Activated naive CD8-positive, alpha-beta T cell treated with anti-CD3 and anti-CD28 coated beads, Interleukin-2, amount 50 U/mL, for 24 hours (primary cell): ENCODE data around the gene CREB5.
"Not testable (repeated sequence)": the region's sequence is repeated elsewhere in the genome, so short reads cannot be mapped to it uniquely, and the experiment has no call there.

Source experiments
- ATAC-seq: fragments of 150-1000 bp; cut with Tn5 transposase; one replicate; pipeline ENCODE4 v1.10.0; 2021
- DNase-seq: peaks from one replicate; pipeline ENCODE4 v3.0.0; 2021
- H3K27ac Mint-ChIP-seq: one replicate; pipeline ENCODE4 v1.8.0; 2021; ENCODE audit warnings: mild to moderate bottlenecking, mixed read lengths
- H3K27me3 Mint-ChIP-seq: one replicate; pipeline ENCODE4 v1.8.0; 2021; ENCODE audit warnings: mixed read lengths
- H3K36me3 Mint-ChIP-seq: one replicate; pipeline ENCODE4 v1.8.0; 2021; ENCODE audit warnings: low read depth, mixed read lengths
- H3K4me1 Mint-ChIP-seq: one replicate; pipeline ENCODE4 v1.8.0; 2021; ENCODE audit warnings: mixed read lengths
- H3K4me3 Mint-ChIP-seq: one replicate; pipeline ENCODE4 v1.8.0; 2021; ENCODE audit warnings: mild to moderate bottlenecking, moderate library complexity, mixed read lengths
- H3K9me3 Mint-ChIP-seq: one replicate; pipeline ENCODE4 v1.8.0; 2021; ENCODE audit warnings: mixed read lengths

Gene CREB5

DNA sequence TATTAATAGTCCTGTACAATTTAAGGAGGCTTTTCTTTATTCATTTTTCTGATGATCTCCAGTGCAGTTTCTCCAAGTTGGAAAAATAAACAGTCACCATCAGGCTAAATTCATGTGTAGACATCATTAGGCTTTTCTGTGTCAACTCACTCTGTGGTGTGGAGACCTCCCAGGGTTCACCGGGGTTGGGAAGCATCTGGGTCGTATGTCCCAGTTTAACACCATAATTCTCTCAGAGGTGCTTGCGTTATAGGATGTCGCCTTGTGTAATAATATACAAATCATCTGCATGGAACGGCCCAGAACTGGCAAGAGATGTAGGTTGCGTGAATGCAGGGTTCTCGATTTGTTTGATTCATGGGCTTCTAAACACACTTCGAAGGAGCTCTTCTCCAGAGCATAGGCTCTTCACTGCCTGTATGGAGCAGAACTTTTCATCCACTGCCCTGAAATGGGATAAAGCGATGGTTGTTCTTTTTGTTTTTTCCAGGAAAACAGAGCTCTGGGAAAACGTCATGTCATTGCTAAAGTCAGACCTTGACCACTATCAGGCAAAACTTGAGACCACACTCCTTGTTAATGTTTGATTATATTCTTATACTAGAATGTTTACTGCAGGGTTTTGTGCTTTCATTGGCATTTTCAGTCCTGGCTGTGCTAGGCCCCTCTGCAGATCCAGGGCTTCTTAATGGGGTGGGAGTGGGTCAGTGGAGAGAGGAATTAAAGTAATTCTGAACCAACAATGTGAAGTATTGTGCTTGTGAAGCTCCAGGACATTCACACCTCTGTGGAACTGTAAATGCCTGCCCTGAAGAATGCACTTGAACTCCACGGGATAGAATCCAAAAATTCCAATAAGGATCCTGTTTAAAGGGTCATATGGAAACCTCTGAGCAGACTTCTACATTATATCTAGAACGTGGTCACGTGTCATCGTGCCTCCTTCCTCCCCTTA lies 373.0 kb downstream of the CREB5 start:
- Mint-ChIP-seq H3K27me3 (peaks cover 4% of the 10 kb centered on the region), H3K36me3 (no peaks in the 10 kb centered on the region), H3K9me3 (no peaks in the 10 kb centered on the region), H3K27ac (no peak overlapping the region), H3K4me1 (peaks cover 13% of the 10 kb centered on the region), H3K4me3 (no peak overlapping the region)
- DNase-seq (no peak), ATAC-seq (no peak)

DNA sequence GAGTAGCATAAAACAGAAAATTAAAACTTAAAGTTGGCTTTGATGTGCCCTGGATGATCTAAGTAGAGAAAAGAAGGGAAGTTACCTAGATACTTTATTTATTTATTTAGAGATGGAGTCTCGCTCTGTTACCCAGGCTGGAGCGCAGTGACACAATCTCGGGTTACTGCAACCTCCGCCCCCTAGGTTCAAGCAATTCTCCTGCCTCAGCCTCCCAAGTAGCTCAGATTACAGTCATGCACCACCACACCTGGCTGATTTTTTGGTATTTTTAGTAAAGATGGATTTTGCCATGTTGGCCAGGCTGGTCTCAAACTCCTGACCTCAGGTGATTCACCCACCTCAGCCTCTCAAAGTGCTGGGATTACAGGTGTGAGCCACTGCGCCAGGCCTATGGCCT lies 373.8 kb downstream of the CREB5 start:
- H3K4me1 Mint-ChIP-seq = peaks cover 13% of the 10 kb centered on the region
- not testable (repeated sequence) for DNase-seq, ATAC-seq, H3K9me3 Mint-ChIP-seq, H3K4me3 Mint-ChIP-seq, H3K27ac Mint-ChIP-seq, H3K36me3 Mint-ChIP-seq, H3K27me3 Mint-ChIP-seq

DNA sequence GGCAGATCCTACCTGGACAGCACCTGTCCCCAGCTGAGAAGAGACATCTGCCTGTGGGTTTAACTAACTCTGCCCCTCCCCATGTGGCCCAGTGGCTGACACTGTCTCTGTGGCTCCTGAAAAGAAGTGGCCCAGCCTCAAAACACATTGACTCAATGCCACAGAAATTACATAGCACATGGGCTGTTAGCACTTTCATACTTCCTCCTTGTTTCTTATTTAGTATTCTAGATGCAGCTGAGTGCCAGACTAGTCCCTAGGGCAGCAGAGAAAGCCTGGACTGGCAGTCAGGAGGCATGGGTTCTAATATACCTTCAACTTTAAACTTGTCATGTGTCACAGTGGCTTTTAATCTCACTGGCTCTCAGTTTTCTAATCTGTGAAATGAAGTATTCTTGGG lies 374.8 kb downstream of the CREB5 start:
- Mint-ChIP-seq H3K36me3 (no peaks in the 10 kb centered on the region), H3K4me3 (no peak overlapping the region), H3K9me3 (peaks cover 4% of the 10 kb centered on the region), H3K27me3 (no peaks in the 10 kb centered on the region), H3K27ac (no peak overlapping the region), H3K4me1 (peaks cover 13% of the 10 kb centered on the region)
- ATAC-seq = no peak
- DNase-seq = no peak

DNA sequence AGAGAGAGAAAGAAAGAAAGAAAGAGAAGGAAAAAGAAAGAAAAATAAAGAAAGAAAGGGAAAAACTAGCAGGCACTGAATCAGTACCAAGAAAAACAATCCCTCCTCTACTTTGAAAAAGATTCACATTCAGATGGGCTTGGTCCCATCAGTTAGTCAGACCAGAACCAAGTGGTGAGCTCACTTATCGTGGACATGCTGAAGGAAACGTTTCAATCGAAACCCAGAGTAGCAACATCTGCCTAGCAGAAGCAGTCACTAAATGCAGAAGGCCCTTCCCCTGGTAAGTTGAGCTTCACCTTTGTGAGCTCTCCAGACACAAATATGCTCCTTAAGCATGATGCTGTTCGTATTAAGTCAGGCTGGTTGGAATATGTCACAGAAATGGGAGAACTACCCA lies 378.1 kb downstream of the CREB5 start:
- H3K4me1 Mint-ChIP-seq = no peaks in the 10 kb centered on the region
- H3K27ac Mint-ChIP-seq = no peak overlapping the region
- H3K4me3 Mint-ChIP-seq = no peak overlapping the region
- H3K27me3 Mint-ChIP-seq = no peaks in the 10 kb centered on the region
- DNase-seq = no peak
- no peaks in the 10 kb centered on the region for H3K36me3 Mint-ChIP-seq
- no peak for ATAC-seq
- peaks cover 4% of the 10 kb centered on the region for H3K9me3 Mint-ChIP-seq

DNA sequence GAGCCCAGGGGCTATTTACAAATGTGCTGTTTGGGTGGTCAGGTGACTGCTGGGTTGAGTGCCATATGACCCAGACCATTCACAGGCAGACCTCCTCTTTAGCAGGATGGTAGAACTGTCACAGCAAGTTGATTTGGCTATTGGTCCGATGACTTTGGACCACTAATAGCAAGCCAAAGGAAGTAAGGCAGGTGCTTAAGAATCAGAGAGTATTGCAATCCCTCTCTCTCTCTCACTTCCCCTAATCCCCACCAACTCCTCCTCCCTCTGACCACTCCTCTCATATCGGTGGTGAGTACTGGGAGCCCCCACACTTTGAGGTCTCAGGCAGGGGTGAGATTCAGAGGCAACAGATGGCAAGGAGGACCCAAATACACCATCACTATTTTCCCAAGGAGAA lies 380.5 kb downstream of the CREB5 start:
- H3K27me3 Mint-ChIP-seq = no peaks in the 10 kb centered on the region
- DNase-seq (no peak), ATAC-seq (no peak)
- no peak overlapping the region for H3K4me3 Mint-ChIP-seq
- H3K9me3 Mint-ChIP-seq = peaks cover 4% of the 10 kb centered on the region
- H3K27ac Mint-ChIP-seq = no peak overlapping the region
- H3K36me3 Mint-ChIP-seq = no peaks in the 10 kb centered on the region
- H3K4me1 Mint-ChIP-seq = no peaks in the 10 kb centered on the region

DNA sequence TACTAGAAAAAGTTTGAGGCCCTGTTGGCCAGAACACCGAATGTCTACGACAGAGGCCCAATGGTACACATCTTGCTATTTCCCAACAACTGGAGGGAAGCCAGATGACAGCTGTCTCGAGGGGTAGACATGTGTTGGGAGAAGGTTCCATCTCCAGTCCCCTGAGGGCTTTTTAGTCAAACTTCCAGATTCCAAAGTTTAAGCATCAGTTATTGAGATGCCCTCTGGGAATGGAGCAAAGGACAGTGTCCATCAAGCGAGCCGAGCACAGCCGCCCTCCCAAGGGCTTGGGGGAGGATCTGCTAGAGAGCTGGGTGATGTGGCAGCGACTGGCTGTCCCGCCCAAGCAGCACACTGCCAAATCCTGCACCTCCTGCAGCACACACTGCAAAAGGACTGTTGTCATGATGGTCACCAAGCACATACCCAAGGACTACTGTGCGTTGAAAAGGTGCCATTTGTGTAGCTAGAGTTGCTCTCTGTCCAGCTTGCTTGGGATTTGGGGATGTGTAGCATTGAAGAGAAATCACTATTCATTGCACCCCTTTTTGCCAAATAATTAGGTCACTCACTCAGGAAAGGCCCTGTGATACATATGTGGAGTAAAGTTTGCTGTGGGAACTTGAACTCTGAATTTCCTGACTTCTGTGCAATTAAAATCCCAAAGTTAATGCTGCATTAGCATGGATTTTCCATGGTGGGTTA lies 381.2 kb downstream of the CREB5 start:
- Mint-ChIP-seq H3K9me3 (peaks cover 4% of the 10 kb centered on the region), H3K36me3 (no peaks in the 10 kb centered on the region), H3K27me3 (no peaks in the 10 kb centered on the region), H3K4me3 (no peak overlapping the region), H3K4me1 (no peaks in the 10 kb centered on the region), H3K27ac (no peak overlapping the region)
- DNase-seq (no peak), ATAC-seq (no peak)

DNA sequence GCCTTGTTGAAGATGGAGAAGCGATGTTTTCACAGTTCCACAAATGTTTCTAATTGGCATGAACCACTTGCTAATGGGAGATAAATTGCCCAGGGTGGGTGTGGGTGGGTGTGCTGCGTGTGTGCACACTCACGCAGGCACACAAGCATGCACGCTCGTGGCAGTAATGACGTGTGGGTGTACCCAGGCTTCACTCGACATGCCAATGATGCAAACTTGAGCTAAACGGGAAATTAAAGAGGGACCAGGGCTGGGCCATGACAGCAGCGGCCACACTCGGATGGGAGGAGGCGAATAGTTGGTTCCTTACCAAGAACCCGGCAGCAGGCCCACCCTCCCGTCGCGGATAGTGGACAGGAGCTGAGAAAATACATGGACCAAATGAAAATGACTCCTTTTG lies 386.0 kb downstream of the CREB5 start:
- Mint-ChIP-seq H3K36me3 (no peaks in the 10 kb centered on the region), H3K4me1 (no peaks in the 10 kb centered on the region), H3K9me3 (no peaks in the 10 kb centered on the region), H3K4me3 (no peak overlapping the region), H3K27ac (no peak overlapping the region), H3K27me3 (peaks cover 5% of the 10 kb centered on the region)
- ATAC-seq = no peak
- DNase-seq = no peak

DNA sequence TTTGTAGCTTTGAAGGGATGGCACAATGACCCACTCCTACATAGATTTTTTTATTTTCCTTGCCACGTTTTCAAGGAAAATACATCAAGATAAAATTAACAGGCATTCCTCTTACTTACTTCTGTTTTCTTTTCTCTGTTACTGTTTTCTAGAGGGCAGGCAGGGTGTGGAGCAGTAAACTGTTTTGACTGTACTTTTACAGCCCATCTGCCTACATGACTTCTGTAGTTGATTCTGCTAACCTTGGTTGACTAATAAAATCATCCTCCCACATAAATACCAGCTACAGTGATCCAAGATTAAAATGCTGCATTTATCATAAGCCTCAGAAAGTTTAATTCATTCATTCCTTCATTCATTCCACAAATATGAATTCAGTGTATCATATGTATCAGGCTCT lies 387.3 kb downstream of the CREB5 start:
- no peak overlapping the region for H3K4me3 Mint-ChIP-seq
- peaks cover 4% of the 10 kb centered on the region for H3K9me3 Mint-ChIP-seq
- no peak overlapping the region for H3K27ac Mint-ChIP-seq
- DNase-seq (no peak), ATAC-seq (no peak)
- H3K27me3 Mint-ChIP-seq = peaks cover 5% of the 10 kb centered on the region
- no peaks in the 10 kb centered on the region for H3K4me1 Mint-ChIP-seq
- no peaks in the 10 kb centered on the region for H3K36me3 Mint-ChIP-seq

DNA sequence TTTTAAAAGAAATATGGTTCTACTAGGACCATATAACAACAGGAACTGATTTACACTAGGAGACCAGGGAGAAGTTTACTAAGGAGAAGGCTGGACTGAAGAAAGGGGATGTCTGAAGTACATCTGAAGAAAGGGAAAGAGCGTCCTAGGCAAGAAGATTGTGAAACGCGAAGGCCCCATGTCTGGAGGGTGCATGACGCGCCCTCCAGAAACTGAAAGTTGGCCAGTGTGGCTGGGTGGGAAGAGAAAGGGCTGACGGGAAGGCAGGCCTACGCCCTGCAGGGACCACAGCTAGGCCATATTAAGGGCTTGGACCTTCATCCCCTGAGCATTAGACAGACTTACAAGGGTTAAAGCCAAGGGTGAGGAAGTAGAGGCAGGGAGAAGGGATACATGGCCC lies 387.8 kb downstream of the CREB5 start:
- ATAC-seq = no peak
- H3K36me3 Mint-ChIP-seq = no peaks in the 10 kb centered on the region
- no peak for DNase-seq
- H3K4me3 Mint-ChIP-seq = no peak overlapping the region
- peaks cover 5% of the 10 kb centered on the region for H3K27me3 Mint-ChIP-seq
- H3K4me1 Mint-ChIP-seq = no peaks in the 10 kb centered on the region
- no peak overlapping the region for H3K27ac Mint-ChIP-seq
- H3K9me3 Mint-ChIP-seq = peaks cover 4% of the 10 kb centered on the region

DNA sequence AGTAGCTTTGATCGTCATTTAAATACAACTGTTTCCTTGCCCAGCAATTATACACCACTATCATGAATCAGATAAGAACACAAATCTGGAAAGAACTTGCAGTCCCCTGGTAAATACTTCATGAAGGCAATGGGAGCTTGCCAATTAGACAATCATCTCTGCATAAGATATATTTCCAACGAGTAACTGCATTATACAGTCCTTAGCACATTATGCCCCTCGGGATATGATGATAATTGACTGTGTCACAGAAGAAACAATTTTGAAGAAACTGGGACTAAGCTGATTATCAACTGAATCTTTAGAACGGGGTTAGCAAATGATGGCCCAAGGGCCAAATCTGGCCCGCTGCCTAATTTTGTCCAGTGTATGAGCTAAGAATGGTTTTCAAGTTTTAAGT lies 390.1 kb downstream of the CREB5 start:
- no peaks in the 10 kb centered on the region for H3K36me3 Mint-ChIP-seq
- H3K4me3 Mint-ChIP-seq = no peak overlapping the region
- no peaks in the 10 kb centered on the region for H3K4me1 Mint-ChIP-seq
- H3K27me3 Mint-ChIP-seq = peaks cover 5% of the 10 kb centered on the region
- no peak overlapping the region for H3K27ac Mint-ChIP-seq
- no peak for DNase-seq
- ATAC-seq = no peak
- peaks cover 4% of the 10 kb centered on the region for H3K9me3 Mint-ChIP-seq

DNA sequence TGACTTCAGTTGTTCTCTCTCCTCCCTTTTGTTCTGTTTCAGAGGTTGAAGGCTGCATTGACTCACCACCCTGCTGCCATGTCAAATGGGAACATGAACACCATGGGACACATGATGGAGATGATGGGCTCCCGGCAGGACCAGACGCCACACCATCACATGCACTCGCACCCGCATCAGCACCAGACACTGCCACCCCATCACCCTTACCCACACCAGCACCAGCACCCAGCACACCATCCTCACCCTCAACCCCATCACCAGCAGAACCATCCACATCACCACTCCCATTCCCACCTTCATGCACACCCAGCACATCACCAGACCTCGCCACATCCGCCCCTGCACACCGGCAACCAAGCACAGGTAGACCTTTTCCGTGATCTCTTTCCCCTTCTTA lies 391.8 kb downstream of the CREB5 start:
- Mint-ChIP-seq H3K36me3 (no peaks in the 10 kb centered on the region), H3K27me3 (peaks cover 5% of the 10 kb centered on the region), H3K4me3 (no peak overlapping the region), H3K27ac (no peak overlapping the region), H3K9me3 (peaks cover 4% of the 10 kb centered on the region), H3K4me1 (peaks cover 3% of the 10 kb centered on the region)
- DNase-seq = no peak
- no peak for ATAC-seq

DNA sequence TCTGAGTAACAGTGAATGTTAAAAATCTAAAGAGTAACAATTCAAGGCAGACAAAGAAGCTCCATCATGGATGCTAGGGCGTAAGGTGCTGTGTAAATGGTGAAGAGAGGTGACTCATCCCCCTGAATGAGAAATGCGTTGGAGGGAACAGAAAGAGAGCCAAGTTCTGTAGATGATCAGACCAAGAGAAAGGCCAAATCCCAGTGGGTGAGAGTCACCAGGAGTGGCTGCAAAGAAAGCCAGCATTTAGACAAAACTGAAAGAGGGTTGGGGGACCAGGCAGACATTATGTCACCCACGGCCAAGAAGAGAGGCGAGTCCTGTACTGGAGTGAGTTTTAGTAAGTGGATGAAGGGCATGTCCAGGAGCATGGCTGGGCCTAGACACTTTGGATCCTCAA lies 392.7 kb downstream of the CREB5 start:
- Mint-ChIP-seq H3K27ac (no peak overlapping the region), H3K9me3 (peaks cover 4% of the 10 kb centered on the region), H3K36me3 (no peaks in the 10 kb centered on the region), H3K4me3 (no peak overlapping the region), H3K27me3 (peaks cover 5% of the 10 kb centered on the region), H3K4me1 (peaks cover 3% of the 10 kb centered on the region)
- DNase-seq = no peak
- ATAC-seq = no peak

DNA sequence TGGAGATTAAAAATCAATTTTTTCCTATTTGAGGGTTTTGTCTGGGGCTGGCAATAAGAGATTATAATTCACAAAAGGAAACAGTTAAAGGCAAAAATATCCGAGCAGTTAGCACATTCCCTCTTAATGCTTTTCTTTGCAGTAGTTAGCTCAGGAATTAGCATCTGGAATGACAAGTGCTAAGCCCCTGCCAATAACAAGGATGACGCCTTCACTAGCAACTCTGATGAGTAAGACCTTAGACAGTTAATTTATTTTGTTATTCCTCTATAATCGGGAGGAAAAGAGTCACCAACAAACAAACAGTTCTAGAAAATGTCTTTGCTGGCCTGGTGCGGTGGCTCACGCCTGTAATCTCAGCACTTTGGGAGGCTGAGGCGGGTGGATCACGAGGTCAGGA lies 394.5 kb downstream of the CREB5 start:
- DNase-seq (no peak), ATAC-seq (no peak)
- Mint-ChIP-seq H3K36me3 (no peaks in the 10 kb centered on the region), H3K9me3 (peaks cover 4% of the 10 kb centered on the region), H3K4me3 (no peak overlapping the region), H3K27ac (no peak overlapping the region), H3K4me1 (peaks cover 3% of the 10 kb centered on the region), H3K27me3 (peaks cover 5% of the 10 kb centered on the region)

DNA sequence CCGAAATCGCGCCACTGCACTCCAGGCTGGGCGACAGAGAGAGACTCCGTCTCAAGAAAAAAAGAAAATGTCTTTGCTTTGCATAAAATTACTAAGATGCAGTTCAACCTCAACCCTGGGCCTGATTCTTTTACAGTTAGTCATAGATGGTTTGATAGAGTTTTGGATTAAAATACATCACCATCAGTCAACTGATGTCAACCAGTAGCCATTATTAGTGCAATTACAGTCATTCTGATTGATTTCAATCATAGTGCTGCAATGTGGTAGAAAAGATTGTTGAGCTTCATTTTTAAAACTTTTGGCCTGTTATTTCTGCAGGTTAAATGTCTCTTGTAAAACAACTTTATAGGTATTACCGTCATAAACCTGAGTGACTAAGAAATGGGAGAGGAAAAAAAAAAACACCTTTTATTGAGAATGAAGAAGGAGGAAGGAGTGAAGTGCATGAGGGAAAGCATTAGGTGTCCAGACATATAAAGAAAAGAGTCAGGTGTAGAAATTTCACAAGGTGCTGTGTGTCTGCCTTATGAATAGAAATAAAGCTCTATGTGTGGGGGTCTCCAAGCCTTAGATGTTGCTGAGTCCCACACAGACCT lies 395.2 kb downstream of the CREB5 start:
- ATAC-seq (no peak), DNase-seq (no peak)
- Mint-ChIP-seq H3K9me3 (peaks cover 4% of the 10 kb centered on the region), H3K4me3 (no peak overlapping the region), H3K27me3 (peaks cover 5% of the 10 kb centered on the region), H3K27ac (no peak overlapping the region), H3K4me1 (peaks cover 3% of the 10 kb centered on the region), H3K36me3 (no peaks in the 10 kb centered on the region)
